ENCODE data around the gene ZNF264.

- TF ChIP-seq SP1 (IDR thresholded peaks at IDR 0.05) (no peak), CTBP1 (IDR thresholded peaks at IDR 0.05; ENCODE audit: borderline replicate concordance) (no peak), ZNF384 (IDR thresholded peaks at IDR 0.05) (no peak), ELF4 (IDR thresholded peaks at IDR 0.05) (no peak), FOXM1 (IDR thresholded peaks at IDR 0.05; ENCODE audit: borderline replicate concordance) (no peak), FOXK2 (IDR thresholded peaks at IDR 0.05) (no peak), BHLHE40 (IDR thresholded peaks at IDR 0.05; ENCODE audit: borderline replicate concordance) (no peak)
These were observed 80.0 kb downstream of the ZNF264 start for GRCh38 chr19:57271280-57271679.
